ENCODE data around the gene TFF3. TPM values are rescaled to one million over a fixed set of nuclear protein-coding genes. Genes with fewer than 3 reads are reported as not detected.

The TFF3 gene
- polyA plus RNA-seq, 3 donors, result 0.07 TPM; not detected in 2

DNA sequence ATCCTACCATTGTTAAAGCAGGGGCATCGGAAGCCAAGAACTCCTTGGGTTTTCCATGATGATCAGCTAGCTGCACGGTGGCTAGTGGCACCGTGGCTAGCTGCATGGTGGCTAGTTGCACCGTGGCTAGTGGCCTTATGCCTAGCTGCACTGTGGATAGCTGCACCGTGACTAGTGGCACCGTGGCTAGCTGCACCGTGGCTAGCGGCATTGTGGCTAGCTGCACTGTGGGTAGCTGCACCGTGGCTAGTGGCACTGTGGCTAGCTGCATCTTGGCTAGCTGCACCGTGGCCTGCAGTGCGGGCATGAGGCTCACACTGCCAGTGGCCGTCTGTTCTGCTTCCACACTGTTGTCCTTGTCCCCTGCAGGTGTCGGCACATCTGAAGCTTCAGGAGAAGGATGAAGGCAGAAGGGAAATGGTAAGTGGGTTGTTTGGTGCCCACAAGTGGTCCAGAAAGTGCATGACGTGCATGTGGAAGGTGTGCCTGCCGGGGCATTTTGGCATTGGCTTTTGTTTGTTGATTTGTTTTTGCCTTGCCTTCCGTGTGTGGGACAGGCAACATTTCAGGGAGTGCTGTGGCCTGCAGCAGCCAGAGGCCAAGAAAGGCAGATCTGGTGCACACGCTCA is 38.6 kb downstream of the TFF3 start:
- peaks cover 0 to 3% (median under 1%) of the 10 kb centered on the region in 3 donors for H3K27me3 Mint-ChIP-seq (ENCODE audit: low read depth in 3 of 3)
- H3K9me3 Mint-ChIP-seq, result peaks cover 0 to under 1% (median 0%) of the 10 kb centered on the region in 7 donors
- H3K27me3 ChIP-seq (ENCODE audit: control insufficient read depth in 2 of 2, insufficient read depth in 2 of 2, low read length in 2 of 2), result no peaks in the 10 kb centered on the region
- no peak for DNase-seq
- no peak overlapping the region for H3K4me2 ChIP-seq (replicated peaks; ENCODE audit: extremely low read depth, low read length, poor library complexity, severe bottlenecking)
- TF ChIP-seq, protein P1, sequence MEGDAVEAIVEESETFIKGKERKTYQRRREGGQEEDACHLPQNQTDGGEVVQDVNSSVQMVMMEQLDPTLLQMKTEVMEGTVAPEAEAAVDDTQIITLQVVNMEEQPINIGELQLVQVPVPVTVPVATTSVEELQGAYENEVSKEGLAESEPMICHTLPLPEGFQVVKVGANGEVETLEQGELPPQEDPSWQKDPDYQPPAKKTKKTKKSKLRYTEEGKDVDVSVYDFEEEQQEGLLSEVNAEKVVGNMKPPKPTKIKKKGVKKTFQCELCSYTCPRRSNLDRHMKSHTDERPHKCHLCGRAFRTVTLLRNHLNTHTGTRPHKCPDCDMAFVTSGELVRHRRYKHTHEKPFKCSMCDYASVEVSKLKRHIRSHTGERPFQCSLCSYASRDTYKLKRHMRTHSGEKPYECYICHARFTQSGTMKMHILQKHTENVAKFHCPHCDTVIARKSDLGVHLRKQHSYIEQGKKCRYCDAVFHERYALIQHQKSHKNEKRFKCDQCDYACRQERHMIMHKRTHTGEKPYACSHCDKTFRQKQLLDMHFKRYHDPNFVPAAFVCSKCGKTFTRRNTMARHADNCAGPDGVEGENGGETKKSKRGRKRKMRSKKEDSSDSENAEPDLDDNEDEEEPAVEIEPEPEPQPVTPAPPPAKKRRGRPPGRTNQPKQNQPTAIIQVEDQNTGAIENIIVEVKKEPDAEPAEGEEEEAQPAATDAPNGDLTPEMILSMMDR (IDR thresholded peaks at IDR 0.05), result no peak
- peaks cover 8 to 29% of the 10 kb centered on the region in 2 donors for H3K36me3 Mint-ChIP-seq
- H3K9me3 ChIP-seq (replicated peaks in 1 of 2; ENCODE audit: control insufficient read depth in 1 of 2, insufficient read depth in 1 of 2, low read length in 2 of 2), result no peaks in the 10 kb centered on the region
- H4K20me1 ChIP-seq (ENCODE audit: insufficient read depth, low read length), result no peaks in the 10 kb centered on the region
- H3K27ac ChIP-seq (ENCODE audit: low read depth in 1 of 2, low read length in 2 of 2), result no peak overlapping the region
- WGBS (ENCODE audit: insufficient coverage), result 90% methylated on average over 17 of the region's 17 CpGs
- H3K4me3 ChIP-seq (replicated peaks in 1 of 3; ENCODE audit: low read depth in 2 of 3, low read length in 3 of 3), result no peak overlapping the region
- intact Hi-C loops (cut with micrococcal nuclease), result no loop called here
- no peaks in the 10 kb centered on the region for H3K4me1 Mint-ChIP-seq
- H2AFZ ChIP-seq (ENCODE audit: insufficient read depth, low read depth, low read length, poor library complexity, severe bottlenecking), result no peak overlapping the region
- H3K4me3 Mint-ChIP-seq, result no peak overlapping the region
- H3K36me3 ChIP-seq (replicated peaks in 1 of 2; ENCODE audit: control insufficient read depth in 1 of 2, insufficient read depth in 2 of 2, low read length in 2 of 2), result peaks cover 0 to 3% of the 10 kb centered on the region in 2 donors
- no peaks in the 10 kb centered on the region for H3K79me2 ChIP-seq (ENCODE audit: insufficient read depth, low read length)
- H3K9ac ChIP-seq (ENCODE audit: insufficient read depth, low read length, poor library complexity, severe bottlenecking), result no peak overlapping the region
- H3K4me1 ChIP-seq (ENCODE audit: control insufficient read depth in 1 of 2, insufficient read depth in 2 of 2, low read length in 2 of 2), result no peaks in the 10 kb centered on the region
- H3K27ac Mint-ChIP-seq, result no peak overlapping the region

- H3K4me2 ChIP-seq (replicated peaks; ENCODE audit: extremely low read depth, low read length, poor library complexity, severe bottlenecking), result no peak overlapping the region
- Mint-ChIP-seq H3K27ac (no peak overlapping the region), H3K36me3 (peaks cover 12 to 30% of the 10 kb centered on the region in 2 donors), H3K9me3 (peaks cover 0 to 1% (median 0%) of the 10 kb centered on the region in 7 donors), H3K4me3 (no peak overlapping the region), H3K27me3 (ENCODE audit: low read depth in 3 of 3) (peaks cover 0 to 1% (median 0%) of the 10 kb centered on the region in 3 donors), H3K4me1 (no peaks in the 10 kb centered on the region)
- H3K9ac ChIP-seq (ENCODE audit: insufficient read depth, low read length, poor library complexity, severe bottlenecking), result no peak overlapping the region
- H3K4me3 ChIP-seq (replicated peaks in 1 of 3; ENCODE audit: low read depth in 2 of 3, low read length in 3 of 3), result no peak overlapping the region
- H3K27me3 ChIP-seq (ENCODE audit: control insufficient read depth in 2 of 2, insufficient read depth in 2 of 2, low read length in 2 of 2), result no peaks in the 10 kb centered on the region
- H4K20me1 ChIP-seq (ENCODE audit: insufficient read depth, low read length), result no peaks in the 10 kb centered on the region
- peaks cover 0 to 4% of the 10 kb centered on the region in 2 donors for H3K36me3 ChIP-seq (replicated peaks in 1 of 2; ENCODE audit: control insufficient read depth in 1 of 2, insufficient read depth in 2 of 2, low read length in 2 of 2)
- no peak for DNase-seq
- H3K9me3 ChIP-seq (replicated peaks in 1 of 2; ENCODE audit: control insufficient read depth in 1 of 2, insufficient read depth in 1 of 2, low read length in 2 of 2), result no peaks in the 10 kb centered on the region
- intact Hi-C loops (cut with micrococcal nuclease), result no loop called here
- WGBS (ENCODE audit: insufficient coverage), result 90% methylated on average over 12 of the region's 13 CpGs
- H3K79me2 ChIP-seq (ENCODE audit: insufficient read depth, low read length), result no peaks in the 10 kb centered on the region
- no peak overlapping the region for H3K27ac ChIP-seq (ENCODE audit: low read depth in 1 of 2, low read length in 2 of 2)
- H3K4me1 ChIP-seq (ENCODE audit: control insufficient read depth in 1 of 2, insufficient read depth in 2 of 2, low read length in 2 of 2), result no peaks in the 10 kb centered on the region
- TF ChIP-seq, protein P1 (IDR thresholded peaks at IDR 0.05), result no peak
- no peak overlapping the region for H2AFZ ChIP-seq (ENCODE audit: insufficient read depth, low read depth, low read length, poor library complexity, severe bottlenecking)
Measured at GRCh38 chr21:42276076-42276475, 39.1 kb downstream of the TFF3 start.
